ENCODE results near the gene COQ8B. TPM values are rescaled to one million over a fixed set of nuclear protein-coding genes. Genes with fewer than 3 reads are reported as not detected.

Gene COQ8B
- total RNA-seq, 2 donors from 2014 or later: 23.3 to 26.6 TPM

GRCh38 chr19:40744554-40745401, 28.1 kb upstream of the COQ8B start:
- Histone ChIP-seq H3K27ac (no peak overlapping the region), H3K36me3 (peaks cover 9% of the 10 kb centered on the region), H3K4me1 (peaks cover 0 to 34% of the 10 kb centered on the region in 2 donors), H3K4me3 (no peak overlapping the region), H3K9me3 (no peaks in the 10 kb centered on the region), H3K27me3 (no peaks in the 10 kb centered on the region)
- DNase-seq (ENCODE audit: low spot score): no peak
- no peak for TF ChIP-seq CTCF (IDR thresholded peaks at IDR 0.05)

- no peak for DNase-seq (ENCODE audit: low spot score)
- no peak overlapping the region for H3K27ac ChIP-seq
- H3K36me3 ChIP-seq: peaks cover 17% of the 10 kb centered on the region
Measured at GRCh38 chr19:40743926-40744325, 27.2 kb upstream of the COQ8B start.

GRCh38 chr19:40742886-40743285, 26.2 kb upstream of the COQ8B start:
- Histone ChIP-seq H3K27ac (no peak overlapping the region), H3K9me3 (no peaks in the 10 kb centered on the region), H3K36me3 (peaks cover 25% of the 10 kb centered on the region), H3K27me3 (no peaks in the 10 kb centered on the region), H3K4me3 (no peak overlapping the region), H3K4me1 (peaks cover 0 to 26% of the 10 kb centered on the region in 2 donors)
- no peak for TF ChIP-seq CTCF (IDR thresholded peaks at IDR 0.05)
- DNase-seq (ENCODE audit: low spot score): no peak

More at GRCh38 chr19:40743926-40744325, 27.2 kb upstream of the COQ8B start:
- Histone ChIP-seq H3K4me1 (peaks cover 0 to 30% of the 10 kb centered on the region in 2 donors), H3K9me3 (no peaks in the 10 kb centered on the region), H3K4me3 (no peak overlapping the region), H3K27me3 (no peaks in the 10 kb centered on the region)
- no peak for TF ChIP-seq CTCF (IDR thresholded peaks at IDR 0.05)

GRCh38 chr19:40742477-40742876, 25.8 kb upstream of the COQ8B start:
- peaks cover 29% of the 10 kb centered on the region for H3K36me3 ChIP-seq
- H3K4me1 ChIP-seq: peaks cover 0 to 26% of the 10 kb centered on the region in 2 donors
- TF ChIP-seq CTCF (IDR thresholded peaks at IDR 0.05): no peak
- H3K27ac ChIP-seq: no peak overlapping the region
- no peak overlapping the region for H3K4me3 ChIP-seq
- DNase-seq (ENCODE audit: low spot score): no peak
- no peaks in the 10 kb centered on the region for H3K27me3 ChIP-seq
- no peaks in the 10 kb centered on the region for H3K9me3 ChIP-seq

GRCh38 chr19:40741527-40742390, 25.1 kb upstream of the COQ8B start:
- no peak for TF ChIP-seq CTCF (IDR thresholded peaks at IDR 0.05)

More at GRCh38 chr19:40741527-40742390, 25.1 kb upstream of the COQ8B start:
- Histone ChIP-seq H3K36me3 (peaks cover 36% of the 10 kb centered on the region), H3K4me3 (no peak overlapping the region), H3K4me1 (peaks cover 0 to 26% of the 10 kb centered on the region in 2 donors), H3K27me3 (no peaks in the 10 kb centered on the region), H3K9me3 (no peaks in the 10 kb centered on the region), H3K27ac (peak overlapping the region; percentile 28 to 58)
- no peak for DNase-seq (ENCODE audit: low spot score)
